Erythroblast (primary cell): Measurements from ENCODE around the gene DGKQ.

Experiments used
- GATA1 ChIP-seq: IDR thresholded peaks from 2 replicates; pipeline ENCODE4 v1.6.1; 2011; ENCODE audit warnings: low read depth, mild to moderate bottlenecking, control low read depth, low read length, moderate library complexity
- POLR2A ChIP-seq: IDR thresholded peaks from 2 replicates; pipeline ENCODE4 v1.6.1; 2011; ENCODE audit warnings: mild to moderate bottlenecking, low read length

- TF ChIP-seq POLR2A (no peak), GATA1 (no peak)
Measured at GRCh38 chr4:951186-951585, 22.2 kb downstream of the DGKQ start.
